Activated T-helper 1 cell treated with anti-CD3 and anti-CD28 coated beads, Interleukin-12 subunit alpha, Interleukin-12 subunit beta, Interleukin-2, Interleukin-4 antibody, amounts not matched to agents 30 ng/mL and 10 ng/mL and 1 ng/mL, durations not matched to agents 14 hours and 24 hours and 36 hours (primary cell): ENCODE measurements around the gene ADAM10. TPM values are rescaled to one million over a fixed set of nuclear protein-coding genes. Genes with fewer than 3 reads are reported as not detected.
"Not testable (repeated sequence)": the region's sequence is repeated elsewhere in the genome, so short reads cannot be mapped to it uniquely, and the experiment has no call there.

ENCODE experiments used
- DNase-seq: peaks from one replicate; pipeline ENCODE4 v3.0.0; 2021; ENCODE audit warnings: low spot score
- H3K27ac Mint-ChIP-seq: one replicate; pipeline ENCODE4 v1.8.0; 2021; ENCODE audit warnings: mild to moderate bottlenecking, mixed read lengths
- H3K27me3 Mint-ChIP-seq: one replicate; pipeline ENCODE4 v1.8.0; 2022; ENCODE audit warnings: mild to moderate bottlenecking, moderate library complexity, mixed read lengths; ENCODE audit not compliant: insufficient read depth
- H3K36me3 Mint-ChIP-seq: one replicate; pipeline ENCODE4 v1.8.0; 2021; ENCODE audit warnings: low read depth, mixed read lengths
- H3K4me1 Mint-ChIP-seq: one replicate; pipeline ENCODE4 v1.8.0; 2021; ENCODE audit warnings: low read depth, mixed read lengths
- H3K4me3 Mint-ChIP-seq: one replicate; pipeline ENCODE4 v1.8.0; 2021; ENCODE audit warnings: mild to moderate bottlenecking, moderate library complexity, mixed read lengths
- H3K9me3 Mint-ChIP-seq: one replicate; pipeline ENCODE4 v1.8.0; 2021; ENCODE audit warnings: mixed read lengths
- intact Hi-C: fragments of 100-400 bp; cut with micrococcal nuclease; formaldehyde crosslinking; loops from one replicate; pipeline ENCODE4 v1.15.1; 2024
- total RNA-seq: library from RNA; stranded (reverse); gene quantifications from 2 replicates; pipeline ENCODE4 v1.2.3, GENCODE V29; 2022

The ADAM10 gene
- total RNA-seq, 1 donor from 2014 or later, result 98.7 TPM

DNA sequence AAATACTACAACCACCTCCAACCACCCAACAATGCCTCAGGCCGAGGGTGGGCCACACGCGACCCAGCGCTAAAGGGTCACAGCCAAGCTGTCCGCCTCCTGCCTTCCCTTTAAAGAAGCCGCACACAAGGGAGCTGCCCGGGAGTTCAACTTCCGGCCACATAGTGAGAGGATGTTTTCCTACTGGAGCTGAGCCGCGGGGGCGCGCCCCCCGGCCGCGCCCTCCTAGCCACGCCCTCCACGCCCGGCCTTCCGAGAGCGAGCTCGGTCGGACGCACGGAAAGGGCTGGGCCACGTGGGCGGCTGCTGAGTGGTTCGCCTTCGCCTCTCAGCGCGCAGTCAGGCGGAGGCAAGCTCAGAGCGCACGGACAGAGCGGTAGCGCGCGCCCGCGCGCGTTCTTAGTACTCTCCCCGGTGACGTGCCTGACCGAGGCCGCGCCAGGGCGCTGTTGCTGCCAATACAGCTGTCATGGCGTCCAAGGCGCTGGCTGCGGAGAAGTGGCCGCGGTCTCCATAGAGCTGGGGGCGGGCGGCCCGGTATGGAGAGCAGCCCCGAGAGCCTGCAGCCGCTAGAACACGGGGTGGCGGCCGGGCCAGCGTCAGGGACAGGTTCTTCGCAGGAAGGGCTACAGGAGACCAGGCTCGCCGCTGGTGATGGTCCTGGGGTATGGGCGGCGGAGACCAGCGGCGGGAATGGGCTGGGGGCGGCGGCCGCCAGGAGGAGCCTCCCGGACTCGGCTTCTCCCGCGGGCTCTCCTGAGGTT, 21.5 kb upstream of the ADAM10 start, which contains the start of gene MINDY2:
TSS of gene MINDY2 (plus strand) at position 446 of the 764 bp plus-strand sequence. CDS start at position 540, 94 bp downstream.
- Mint-ChIP-seq H3K36me3 (no peaks in the 10 kb centered on the region), H3K9me3 (no peaks in the 10 kb centered on the region)

DNA sequence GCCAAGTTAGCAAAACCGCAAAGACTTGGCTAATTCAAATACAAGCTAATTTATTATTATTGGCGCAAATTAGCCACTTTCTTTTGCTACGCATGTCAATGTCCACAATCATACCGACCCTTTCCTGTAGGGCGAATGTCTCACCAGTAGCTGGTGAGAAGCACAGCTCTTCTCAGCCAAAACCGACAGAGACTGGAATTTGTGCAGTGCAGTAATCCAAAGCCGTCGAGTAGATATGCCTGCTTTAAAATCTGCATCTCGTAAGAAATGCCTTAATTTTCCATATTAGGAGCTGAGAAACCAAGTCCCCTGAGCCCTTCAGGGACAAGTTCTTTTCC, 21.0 kb upstream of the ADAM10 start:
- no peaks in the 10 kb centered on the region for H3K9me3 Mint-ChIP-seq
- intact Hi-C loops, result loop anchor here (2.0 to 5.0 kb wide), 4 partner anchors 72 to 333 kb away; partner anchors contain the start of gene RNF111
- H3K4me1 Mint-ChIP-seq, result peaks cover 9% of the 10 kb centered on the region
- DNase-seq, result peak; percentile 14
- H3K4me3 Mint-ChIP-seq, result no peak overlapping the region
- no peaks in the 10 kb centered on the region for H3K36me3 Mint-ChIP-seq
- H3K27ac Mint-ChIP-seq, result peak overlapping the region; percentile 88
- no peaks in the 10 kb centered on the region for H3K27me3 Mint-ChIP-seq

More for the DNA sequence above, 21.5 kb upstream of the ADAM10 start, which contains the start of gene MINDY2:
- no peak within 1 kb of the TSS for H3K4me3 Mint-ChIP-seq
- peak; percentile 94 for DNase-seq
- intact Hi-C loops, result loop anchor here (1.0 to 5.0 kb wide), 7 partner anchors 21 to 334 kb away; partner anchors contain the start of genes RNF111 and SLTM
- no peaks in the 10 kb centered on the region for H3K27me3 Mint-ChIP-seq
- H3K27ac Mint-ChIP-seq, result peak within 1 kb of the TSS; percentile 88
- H3K4me1 Mint-ChIP-seq, result peaks cover 9% of the 10 kb centered on the region

DNA sequence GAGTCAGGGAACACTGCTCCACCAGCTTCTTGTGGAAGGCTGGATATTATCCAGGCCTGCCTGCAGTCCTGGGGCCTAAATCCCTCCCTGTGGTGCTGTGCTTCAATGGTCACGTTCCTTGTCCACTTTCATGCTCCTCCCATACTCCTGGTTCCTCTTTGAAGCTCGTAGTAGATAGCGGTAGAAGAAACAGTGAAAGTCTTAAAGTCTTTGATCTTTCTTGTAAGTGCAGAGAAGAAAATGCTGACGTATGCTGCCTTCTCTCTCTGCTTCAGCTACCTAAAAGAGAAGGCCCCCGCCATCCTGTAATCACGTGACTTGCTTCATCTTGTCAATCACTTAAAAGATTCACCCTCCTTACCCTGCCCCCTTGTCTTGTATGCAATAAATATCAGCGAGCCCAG, 19.1 kb upstream of the ADAM10 start:
- H3K4me3 Mint-ChIP-seq, intact Hi-C loops, H3K4me1 Mint-ChIP-seq, H3K9me3 Mint-ChIP-seq, DNase-seq, H3K27ac Mint-ChIP-seq, H3K27me3 Mint-ChIP-seq, H3K36me3 Mint-ChIP-seq: not testable (repeated sequence)

DNA sequence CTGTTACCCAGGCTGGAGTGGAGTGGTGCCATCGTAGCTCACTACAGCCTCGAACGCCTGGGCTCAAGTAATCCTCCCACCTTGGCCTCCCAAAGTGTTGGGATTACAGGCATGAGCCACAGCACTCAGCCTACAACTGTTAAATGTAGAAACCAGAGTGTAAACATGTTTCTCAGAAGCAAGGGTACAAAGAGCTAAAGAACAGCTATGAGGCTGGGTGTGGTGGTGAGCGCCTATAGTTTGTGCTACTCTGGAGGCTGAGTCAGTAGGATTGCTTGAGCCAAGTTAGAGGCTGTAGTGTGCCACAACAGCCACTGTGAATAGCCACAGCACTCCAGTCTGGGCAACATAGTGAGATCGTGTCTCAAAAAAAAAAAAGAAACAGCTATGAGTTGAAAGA, 16.8 kb upstream of the ADAM10 start:
- peaks cover 3% of the 10 kb centered on the region for H3K36me3 Mint-ChIP-seq

DNA sequence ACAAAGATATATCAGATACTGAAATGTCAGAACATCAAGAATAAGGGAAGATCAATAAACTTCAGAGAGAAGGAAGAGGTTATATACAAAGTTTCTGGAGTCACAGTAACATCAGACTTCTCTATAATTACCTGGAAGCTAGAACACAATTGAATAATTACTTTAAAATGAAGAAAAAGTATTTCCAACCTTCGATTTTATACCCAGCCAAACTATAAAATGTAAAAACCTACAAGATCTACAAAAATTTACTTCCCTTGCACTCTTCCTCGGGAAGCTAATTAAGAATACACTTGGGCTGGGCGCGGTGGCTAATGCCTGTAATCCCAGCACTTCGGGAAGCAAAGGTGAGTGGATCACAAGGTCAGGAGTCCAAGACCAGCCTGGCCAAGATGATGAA, 15.0 kb upstream of the ADAM10 start:
- H3K27ac Mint-ChIP-seq, result no peak overlapping the region
- DNase-seq, result no peak
- no peak overlapping the region for H3K4me3 Mint-ChIP-seq
- H3K9me3 Mint-ChIP-seq, result peaks cover 12% of the 10 kb centered on the region
- H3K27me3 Mint-ChIP-seq, result peaks cover 6% of the 10 kb centered on the region
- no peaks in the 10 kb centered on the region for H3K4me1 Mint-ChIP-seq
- intact Hi-C loops, result no loop called here
- H3K36me3 Mint-ChIP-seq, result peaks cover 3% of the 10 kb centered on the region

More for the DNA sequence above, 16.8 kb upstream of the ADAM10 start:
- Mint-ChIP-seq H3K27me3 (peaks cover 2% of the 10 kb centered on the region), H3K27ac (no peak overlapping the region), H3K4me1 (peaks cover 9% of the 10 kb centered on the region), H3K9me3 (peaks cover 12% of the 10 kb centered on the region), H3K4me3 (no peak overlapping the region)
- intact Hi-C loops, result no loop called here
- DNase-seq, result no peak

DNA sequence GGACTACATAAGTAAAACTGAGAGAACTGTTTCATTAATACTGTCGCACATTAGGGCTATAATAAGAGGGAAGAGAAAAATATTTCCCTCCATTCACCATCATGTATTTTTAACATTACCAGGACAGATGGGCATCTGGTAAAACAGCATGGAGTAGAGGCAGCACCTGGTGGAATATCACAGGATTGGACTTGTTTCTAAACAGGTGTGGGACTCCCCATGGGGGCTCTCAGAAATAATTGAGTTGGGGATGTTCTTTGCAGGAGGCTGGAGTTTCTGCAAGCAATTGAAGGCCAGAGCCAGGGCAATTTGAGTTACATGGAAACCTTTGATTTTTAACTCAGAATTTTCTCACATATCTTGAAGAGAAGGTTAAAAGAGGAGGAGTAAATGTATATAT, 13.2 kb upstream of the ADAM10 start:
- Mint-ChIP-seq H3K4me1 (peaks cover 5% of the 10 kb centered on the region), H3K9me3 (peaks cover 12% of the 10 kb centered on the region), H3K27ac (no peak overlapping the region), H3K27me3 (peaks cover 6% of the 10 kb centered on the region), H3K4me3 (no peak overlapping the region), H3K36me3 (peaks cover 3% of the 10 kb centered on the region)
- DNase-seq, result no peak
- intact Hi-C loops, result no loop called here

DNA sequence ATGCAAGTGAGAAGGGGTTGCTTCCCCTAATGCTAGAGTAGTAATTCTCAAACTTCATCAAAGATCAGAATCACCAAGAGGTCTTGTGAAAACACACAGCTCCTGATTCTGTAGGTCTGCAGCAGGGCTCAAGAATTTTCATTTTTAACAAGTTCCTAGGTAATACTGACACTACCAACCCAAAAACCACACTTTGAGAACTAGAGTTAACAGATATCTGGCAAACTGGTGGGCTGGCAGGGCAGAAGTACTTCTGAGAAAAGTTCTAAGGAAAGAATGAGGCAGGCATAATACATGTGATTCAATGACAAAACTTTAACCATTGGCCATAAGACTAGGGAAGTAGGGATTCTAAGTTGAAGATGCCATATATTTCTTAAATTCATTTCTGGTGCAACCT, 12.8 kb upstream of the ADAM10 start:
- Mint-ChIP-seq H3K9me3 (peaks cover 12% of the 10 kb centered on the region), H3K4me3 (no peak overlapping the region), H3K4me1 (peaks cover 5% of the 10 kb centered on the region), H3K27ac (peak overlapping the region; percentile 10), H3K27me3 (peaks cover 6% of the 10 kb centered on the region), H3K36me3 (peaks cover 3% of the 10 kb centered on the region)
- DNase-seq, result no peak
- intact Hi-C loops, result no loop called here

DNA sequence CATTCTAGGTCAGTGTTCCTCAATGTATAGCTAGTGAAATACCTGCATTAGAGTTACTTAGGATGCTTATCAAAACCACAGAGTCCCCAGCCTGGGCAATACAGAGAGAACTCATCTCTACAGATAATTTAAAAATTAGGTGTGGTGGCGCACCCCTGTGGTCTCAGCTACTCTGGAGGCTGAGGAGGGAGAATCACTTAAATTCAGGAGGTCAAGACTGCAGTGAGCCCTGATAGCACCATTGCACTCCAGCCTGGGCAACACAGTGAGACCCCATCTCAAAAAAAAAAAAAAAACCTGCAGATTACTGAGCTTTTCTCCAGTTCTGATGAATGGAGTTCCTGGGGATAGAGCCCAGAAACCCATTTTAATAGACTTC, 11.5 kb upstream of the ADAM10 start:
- H3K4me1 Mint-ChIP-seq, result peaks cover 5% of the 10 kb centered on the region
- DNase-seq, result no peak

DNA sequence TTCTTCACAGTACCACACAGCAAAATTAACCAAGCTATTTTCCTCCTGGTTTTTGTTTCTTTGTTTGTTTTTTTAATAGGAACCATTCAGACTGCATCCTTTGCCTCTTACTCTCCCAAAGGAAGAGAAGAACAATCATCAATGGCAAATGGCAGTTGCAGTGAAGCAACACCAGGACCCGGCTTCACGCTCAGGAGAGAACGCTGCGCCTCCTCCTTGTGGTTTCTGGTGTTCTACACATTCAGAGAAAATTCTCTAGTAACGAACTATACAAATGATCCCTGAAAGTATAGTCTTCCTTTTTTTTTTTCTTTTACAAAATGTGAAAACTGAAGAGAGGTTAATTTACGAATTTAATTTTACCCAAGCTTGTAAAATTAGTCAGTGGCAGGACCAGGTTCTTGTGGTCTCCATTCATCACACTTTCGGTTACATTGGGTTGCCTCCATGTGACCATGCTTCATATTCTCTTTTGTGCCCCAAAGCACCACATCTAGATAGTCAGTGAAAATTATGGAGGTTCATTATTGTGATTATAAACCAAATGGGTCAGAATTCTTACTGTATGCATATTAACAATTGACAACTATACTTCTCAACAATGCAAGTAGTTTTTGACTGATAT, 11.0 kb upstream of the ADAM10 start:
- intact Hi-C loops, result loop anchor here (1.0 kb wide), 1 partner anchor 490 kb away; no protein-coding TSS in a partner anchor

More for the DNA sequence above, 11.5 kb upstream of the ADAM10 start:
- Mint-ChIP-seq H3K4me3 (no peak overlapping the region), H3K27me3 (peaks cover 6% of the 10 kb centered on the region), H3K36me3 (peaks cover 3% of the 10 kb centered on the region), H3K9me3 (peaks cover 12% of the 10 kb centered on the region), H3K27ac (no peak overlapping the region)
- intact Hi-C loops, result loop anchor here (1.0 kb wide), 1 partner anchor 491 kb away; no protein-coding TSS in a partner anchor

DNA sequence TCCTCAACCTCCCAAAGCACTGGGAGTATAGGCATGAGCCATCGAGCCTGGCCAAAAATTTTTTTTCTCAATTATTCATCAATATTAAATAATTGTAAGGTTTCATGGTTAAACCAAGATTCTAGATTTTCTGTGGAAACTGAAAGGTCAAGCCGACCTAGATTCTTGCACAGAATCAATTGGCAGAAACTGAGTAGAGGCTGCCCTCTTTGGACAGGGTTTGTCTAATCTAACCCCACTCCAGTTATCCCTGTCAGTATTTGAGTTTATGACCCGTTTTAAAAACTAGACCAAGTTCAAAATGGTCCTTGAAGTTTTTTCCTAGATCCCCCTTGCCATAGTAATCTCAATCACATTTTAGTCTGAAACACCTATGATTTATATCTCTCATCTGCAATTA, 8.6 kb upstream of the ADAM10 start:
- H3K9me3 Mint-ChIP-seq, result peaks cover 2% of the 10 kb centered on the region
- H3K4me3 Mint-ChIP-seq, result no peak overlapping the region
- intact Hi-C loops, result loop anchor here (1.0 to 5.0 kb wide), 2 partner anchors 321 to 531 kb away; no protein-coding TSS in a partner anchor
- DNase-seq, result no peak
- peaks cover 3% of the 10 kb centered on the region for H3K36me3 Mint-ChIP-seq
- H3K4me1 Mint-ChIP-seq, result peaks cover 5% of the 10 kb centered on the region
- peaks cover 6% of the 10 kb centered on the region for H3K27me3 Mint-ChIP-seq
- no peak overlapping the region for H3K27ac Mint-ChIP-seq

More for the DNA sequence above, 11.0 kb upstream of the ADAM10 start:
- Mint-ChIP-seq H3K27me3 (peaks cover 6% of the 10 kb centered on the region), H3K4me1 (peaks cover 5% of the 10 kb centered on the region), H3K27ac (no peak overlapping the region), H3K4me3 (no peak overlapping the region), H3K9me3 (peaks cover 12% of the 10 kb centered on the region), H3K36me3 (peaks cover 3% of the 10 kb centered on the region)
- DNase-seq, result no peak

DNA sequence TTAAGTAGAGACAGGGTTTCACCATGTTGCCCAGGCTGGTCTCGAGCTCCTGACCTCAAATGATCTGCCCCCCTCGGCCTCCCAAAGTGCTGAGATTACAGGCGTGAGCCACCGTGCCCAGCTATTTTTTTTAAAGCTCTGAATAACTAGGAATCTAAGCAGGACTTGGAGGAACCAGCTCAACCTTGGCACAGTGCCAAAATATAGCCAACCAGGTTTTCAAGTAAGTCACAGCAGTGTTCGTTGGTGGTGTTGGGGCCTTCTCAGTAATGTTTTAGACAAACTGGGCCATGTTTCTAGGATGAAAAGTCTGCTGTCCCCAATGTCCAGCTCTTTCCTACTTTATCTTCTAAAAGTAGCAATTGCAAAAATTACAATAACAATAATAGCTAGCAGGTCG, 6.4 kb upstream of the ADAM10 start:
- DNase-seq, result no peak
- Mint-ChIP-seq H3K4me1 (peaks cover 5% of the 10 kb centered on the region), H3K4me3 (no peak overlapping the region), H3K27me3 (peaks cover 4% of the 10 kb centered on the region), H3K27ac (no peak overlapping the region), H3K36me3 (no peaks in the 10 kb centered on the region), H3K9me3 (no peaks in the 10 kb centered on the region)
- intact Hi-C loops, result loop anchor here (5.0 kb wide), 1 partner anchor 319 kb away; no protein-coding TSS in a partner anchor

DNA sequence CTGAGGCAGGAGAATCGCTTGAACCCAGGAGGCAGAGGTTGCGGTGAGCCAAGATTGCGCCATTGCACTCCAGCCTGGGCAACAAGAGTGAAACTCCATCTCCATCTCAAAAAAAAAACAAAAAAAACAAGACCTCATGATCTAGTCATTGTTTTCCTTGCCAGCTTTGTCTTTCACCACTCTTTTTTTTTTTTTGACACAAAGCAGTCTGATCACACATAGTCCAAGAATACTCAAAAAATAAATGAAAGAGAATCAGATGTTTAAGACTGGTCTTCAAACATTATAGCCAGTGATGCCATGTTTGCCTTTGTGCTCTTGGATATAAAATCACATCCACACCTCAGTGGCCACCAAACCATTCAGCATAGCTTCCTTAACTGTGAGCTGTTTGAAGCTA, 5.8 kb upstream of the ADAM10 start:
- intact Hi-C loops, result loop anchor here (5.0 kb wide), 1 partner anchor 318 kb away; no protein-coding TSS in a partner anchor
- DNase-seq, result no peak
- H3K27ac Mint-ChIP-seq, result no peak overlapping the region
- H3K36me3 Mint-ChIP-seq, result no peaks in the 10 kb centered on the region
- H3K4me3 Mint-ChIP-seq, result no peak overlapping the region
- peaks cover 10% of the 10 kb centered on the region for H3K4me1 Mint-ChIP-seq
- H3K27me3 Mint-ChIP-seq, result peaks cover 1% of the 10 kb centered on the region
- no peaks in the 10 kb centered on the region for H3K9me3 Mint-ChIP-seq

DNA sequence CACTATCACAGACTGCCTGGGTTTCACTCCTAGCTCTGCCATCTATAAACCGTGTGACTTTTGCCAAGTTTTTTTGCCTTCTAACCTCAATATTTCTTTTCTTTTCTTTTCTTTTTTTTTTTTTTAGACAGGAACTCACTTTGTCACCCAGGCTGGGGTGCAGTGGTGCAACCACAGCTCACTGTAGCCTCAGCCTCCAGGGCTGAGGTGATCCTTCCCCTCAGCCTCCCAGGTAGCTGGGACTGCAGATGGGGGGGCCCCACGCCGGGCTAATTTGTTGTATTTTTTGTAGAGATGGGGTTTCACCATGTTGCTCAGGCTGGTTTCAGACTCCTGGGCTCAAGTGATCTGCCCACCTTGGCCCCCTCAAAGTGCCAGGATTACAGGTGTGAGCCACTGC, 3.2 kb upstream of the ADAM10 start:
- Mint-ChIP-seq H3K36me3 (peaks cover 2% of the 10 kb centered on the region), H3K9me3 (no peaks in the 10 kb centered on the region), H3K4me1 (peaks cover 16% of the 10 kb centered on the region), H3K4me3 (no peak overlapping the region), H3K27ac (no peak overlapping the region), H3K27me3 (no peaks in the 10 kb centered on the region)
- DNase-seq, result no peak
- intact Hi-C loops, result loop anchor here (5.0 kb wide), 1 partner anchor 935 kb away; the partner anchor contains the start of gene BNIP2
